Fibroblast of the aortic adventitia (primary cell): ENCODE data around the gene DCAF15. TPM values are rescaled to one million over a fixed set of nuclear protein-coding genes. Genes with fewer than 3 reads are reported as not detected.

Experiments used
- DNase-seq: peaks from one replicate; pipeline ENCODE4 v3.0.0-alpha.2; 2010; ENCODE audit warnings: low read depth
- H3K4me3 ChIP-seq: 2 replicates; pipeline ENCODE4 v1.5.1; 2011; ENCODE audit warnings: low read depth, mild to moderate bottlenecking, control low read depth, low read length, moderate library complexity
- CTCF ChIP-seq: IDR thresholded peaks from 2 replicates; pipeline ENCODE4 v1.5.1; 2011; ENCODE audit warnings: mild to moderate bottlenecking, low read length, control low read depth, inconsistent platforms; ENCODE audit not compliant: insufficient read depth
- total RNA-seq: library from RNA; depleted of rRNA; stranded (reverse); fragments of >200 nt; gene quantifications from 2 replicates; pipeline ENCODE4 v1.2.3, GENCODE V29; 2012; ENCODE audit warnings: low replicate concordance

Gene DCAF15
- total RNA-seq, 1 donor = 12.7 TPM

- no peak for DNase-seq
- TF ChIP-seq CTCF = no peak
- peak overlapping the region; percentile 69 for H3K4me3 ChIP-seq
Measured at GRCh38 chr19:13951799-13952153, 533 bp upstream of the DCAF15 start.

DNA sequence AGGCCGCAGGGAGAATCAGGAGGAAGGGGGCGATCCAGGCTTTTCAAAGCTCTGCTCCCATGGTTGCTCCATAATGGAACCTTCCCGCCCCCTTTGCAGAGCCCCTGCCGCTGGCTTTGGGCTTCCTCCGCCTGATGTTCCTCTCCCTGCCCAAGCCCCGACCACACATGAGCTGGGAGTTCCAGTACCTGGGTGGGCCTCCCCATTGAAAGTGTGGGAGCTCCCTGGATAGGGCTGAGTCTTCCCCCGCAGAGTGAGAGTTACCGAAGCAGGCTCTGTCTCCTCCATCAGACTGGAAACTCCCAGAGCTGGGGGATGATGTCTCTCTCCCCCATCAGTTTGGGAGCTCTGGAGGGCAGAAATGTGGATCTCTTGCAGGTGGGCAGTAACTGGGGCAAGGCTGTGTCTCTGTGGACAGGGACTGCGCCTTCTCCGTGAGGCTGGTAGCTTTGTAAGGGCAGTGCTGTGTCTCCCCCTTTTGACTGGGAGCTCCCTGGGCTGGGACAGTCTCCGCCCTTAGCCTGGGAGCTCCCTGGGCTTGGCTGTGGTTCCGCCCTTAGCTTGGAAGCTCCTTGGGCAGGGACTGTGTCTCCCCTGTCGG is 722 bp downstream of the DCAF15 start:
- DNase-seq = peak; percentile 57
- TF ChIP-seq CTCF = peak; percentile 22
- peak overlapping the region; percentile 86 for H3K4me3 ChIP-seq

DNA sequence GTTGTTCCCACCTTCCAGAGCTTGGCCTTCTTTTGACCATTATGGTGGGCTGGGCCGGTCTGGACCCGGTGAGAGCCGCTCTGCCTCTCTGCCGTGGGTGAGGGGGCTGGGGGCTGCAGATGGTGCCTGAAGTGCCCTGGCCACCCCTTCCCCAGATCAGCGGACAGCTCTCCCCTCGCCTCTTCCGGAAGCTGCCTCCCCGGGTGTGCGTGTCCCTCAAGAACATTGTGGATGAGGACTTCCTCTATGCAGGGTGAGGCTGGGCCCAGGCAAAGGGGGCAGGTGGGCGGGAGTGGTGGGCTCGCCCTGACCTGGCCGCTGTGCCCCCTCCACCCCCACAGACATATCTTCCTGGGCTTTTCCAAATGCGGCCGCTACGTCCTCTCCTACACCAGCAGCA is 1.9 kb downstream of the DCAF15 start:
- H3K4me3 ChIP-seq = no peak overlapping the region
- no peak for TF ChIP-seq CTCF
- no peak for DNase-seq

GRCh38 chr19:13955662-13956364 is 3.5 kb downstream of the DCAF15 start:
- no peak for TF ChIP-seq CTCF
- H3K4me3 ChIP-seq = no peak overlapping the region
- no peak for DNase-seq

DNA sequence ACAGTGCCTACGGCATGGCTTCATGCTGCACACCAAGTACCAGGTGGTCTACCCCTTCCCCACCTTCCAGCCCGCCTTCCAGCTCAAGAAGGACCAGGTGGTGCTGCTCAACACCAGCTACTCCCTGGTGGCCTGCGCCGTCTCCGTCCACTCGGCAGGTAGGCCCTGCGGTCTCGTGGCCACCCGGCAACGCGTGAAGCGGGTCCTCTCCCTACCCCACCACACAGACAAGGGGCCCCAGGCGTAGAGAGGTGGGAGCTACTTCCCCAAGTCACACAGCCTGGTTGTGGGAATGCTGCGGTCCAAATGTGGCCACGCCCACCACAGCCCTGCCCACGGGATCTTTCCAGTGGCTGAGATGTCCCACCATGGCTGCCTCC is 4.0 kb downstream of the DCAF15 start:
- no peak for DNase-seq
- H3K4me3 ChIP-seq = no peak overlapping the region
- TF ChIP-seq CTCF = no peak

GRCh38 chr19:13957051-13957450 is 4.7 kb downstream of the DCAF15 start:
- DNase-seq = no peak
- no peak overlapping the region for H3K4me3 ChIP-seq
- TF ChIP-seq CTCF = no peak

DNA sequence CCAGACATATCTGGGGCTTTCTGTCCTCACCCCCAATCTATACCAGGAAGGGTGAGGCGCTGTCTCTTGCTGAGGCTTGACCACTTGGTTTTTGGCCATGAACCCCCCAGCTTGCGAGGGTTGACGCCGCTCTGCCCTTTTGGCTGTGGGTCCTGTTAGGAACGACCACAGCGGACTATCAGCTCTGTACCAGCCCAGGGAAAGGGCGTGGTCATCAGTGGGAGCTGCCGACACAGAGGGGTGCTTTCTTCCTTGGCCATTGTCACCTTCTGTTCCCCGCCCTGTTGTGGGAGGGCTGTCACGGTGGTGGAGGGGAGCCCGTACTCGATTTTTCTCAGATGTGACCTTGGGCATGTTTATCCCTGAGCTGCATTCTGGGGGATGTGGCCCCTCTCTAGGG is 5.7 kb downstream of the DCAF15 start:
- no peak for DNase-seq
- no peak overlapping the region for H3K4me3 ChIP-seq
- no peak for TF ChIP-seq CTCF
